C4-2B (cell line): Measurements from ENCODE around the gene FEZ2.
"Not testable (repeated sequence)": the region's sequence is repeated elsewhere in the genome, so short reads cannot be mapped to it uniquely, and the experiment has no call there.

Experiments used
- ZFX ChIP-seq: fragments of 450-650 bp; IDR thresholded peaks from 2 replicates; pipeline ENCODE4 v1.6.1; 2017
- TF ChIP-seq, protein P1 (sequence below): fragments of 450-650 bp; conservative IDR thresholded peaks from 2 replicates; pipeline ENCODE4 v1.5.1; 2017; ENCODE audit warnings: mild to moderate bottlenecking

GRCh38 chr2:36603629-36604028 lies 5.7 kb upstream of the FEZ2 start:
- TF ChIP-seq, protein P1, sequence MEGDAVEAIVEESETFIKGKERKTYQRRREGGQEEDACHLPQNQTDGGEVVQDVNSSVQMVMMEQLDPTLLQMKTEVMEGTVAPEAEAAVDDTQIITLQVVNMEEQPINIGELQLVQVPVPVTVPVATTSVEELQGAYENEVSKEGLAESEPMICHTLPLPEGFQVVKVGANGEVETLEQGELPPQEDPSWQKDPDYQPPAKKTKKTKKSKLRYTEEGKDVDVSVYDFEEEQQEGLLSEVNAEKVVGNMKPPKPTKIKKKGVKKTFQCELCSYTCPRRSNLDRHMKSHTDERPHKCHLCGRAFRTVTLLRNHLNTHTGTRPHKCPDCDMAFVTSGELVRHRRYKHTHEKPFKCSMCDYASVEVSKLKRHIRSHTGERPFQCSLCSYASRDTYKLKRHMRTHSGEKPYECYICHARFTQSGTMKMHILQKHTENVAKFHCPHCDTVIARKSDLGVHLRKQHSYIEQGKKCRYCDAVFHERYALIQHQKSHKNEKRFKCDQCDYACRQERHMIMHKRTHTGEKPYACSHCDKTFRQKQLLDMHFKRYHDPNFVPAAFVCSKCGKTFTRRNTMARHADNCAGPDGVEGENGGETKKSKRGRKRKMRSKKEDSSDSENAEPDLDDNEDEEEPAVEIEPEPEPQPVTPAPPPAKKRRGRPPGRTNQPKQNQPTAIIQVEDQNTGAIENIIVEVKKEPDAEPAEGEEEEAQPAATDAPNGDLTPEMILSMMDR: not testable (repeated sequence)
- not testable (repeated sequence) for TF ChIP-seq ZFX
